H1 (cell line): ENCODE measurements around the gene COA1. TPM values are rescaled to one million over a fixed set of nuclear protein-coding genes. Genes with fewer than 3 reads are reported as not detected.

Source experiments
- CTCF ChIA-PET: fragments of 300-600 bp; sonication (Branson Sonifier 250); formaldehyde crosslinking; loops from one replicate; lab custom pipeline; 2021; ENCODE audit not compliant: partially characterized antibody; lab: Charles Lee
- POLR2A ChIA-PET: fragments of 300-600 bp; sonication (Branson Sonifier 250); formaldehyde crosslinking; loops from one replicate; lab custom pipeline; 2021; ENCODE audit warnings: inconsistent platforms; ENCODE audit not compliant: partially characterized antibody; lab: Charles Lee
- DNase-seq, 2 experiments: peaks; one replicate each; pipeline versions ENCODE4 v3.0.0 to v3.0.0-alpha.2; 2010 to 2022; ENCODE audit warnings: low spot score in 2 of 2, low read depth in 1 of 2, mixed read lengths in 1 of 2
- FAIRE-seq: peaks from 2 replicates; lab custom pipeline; 2011; peaks lifted over from hg19 to GRCh38; lab: Jason Lieb, UNC
- H2AFZ ChIP-seq: 2 replicates; pipeline ENCODE4 v1.8.1; 2012; ENCODE audit warnings: low read length, inconsistent platforms
- H2AK5ac ChIP-seq: 2 replicates; pipeline ENCODE4 v1.6.1; 2013; ENCODE audit warnings: low read depth, low read length
- H2BK120ac ChIP-seq: replicated peaks from 2 replicates; pipeline ENCODE3; 2013; ENCODE audit warnings: low read depth, low read length, inconsistent platforms
- H2BK12ac ChIP-seq: 2 replicates; pipeline ENCODE4 v1.6.1; 2013; ENCODE audit warnings: low read depth, low read length
- H2BK15ac ChIP-seq: 2 replicates; pipeline ENCODE4 v1.6.1; 2013; ENCODE audit warnings: low read length
- H2BK20ac ChIP-seq: 2 replicates; pipeline ENCODE4 v1.6.1; 2013; ENCODE audit warnings: low read length
- H2BK5ac ChIP-seq: 2 replicates; pipeline ENCODE4 v1.6.1; 2013; ENCODE audit warnings: low read depth, low read length
- H3K14ac ChIP-seq: 2 replicates; pipeline ENCODE4 v1.6.1; 2013; ENCODE audit warnings: inconsistent platforms; ENCODE audit not compliant: insufficient read length
- H3K18ac ChIP-seq: 2 replicates; pipeline ENCODE4 v1.6.1; 2013; ENCODE audit warnings: low read length; ENCODE audit errors: extremely low read depth
- H3K23ac ChIP-seq: 2 replicates; pipeline ENCODE4 v1.6.1; 2013; ENCODE audit warnings: inconsistent platforms; ENCODE audit not compliant: insufficient read length
- H3K23me2 ChIP-seq: 2 replicates; pipeline ENCODE4 v1.6.1; 2013; ENCODE audit warnings: low read depth, low read length
- H3K27ac ChIP-seq: 2 replicates; pipeline ENCODE4 v1.6.1; 2011; ENCODE audit warnings: low read depth, low read length, inconsistent platforms
- H3K27me3 ChIP-seq, 4 experiments: replicated peaks in 1 of 4; 1 replicate in 1 of 4; 2 replicates in 3 of 4; pipeline versions ENCODE4 v1.6.1 to v1.8.1; 2011 to 2013; ENCODE audit warnings: low read length in 3 of 4, mild to moderate bottlenecking in 3 of 4, inconsistent platforms in 2 of 4, mixed read lengths in 2 of 4, moderate library complexity in 1 of 4; ENCODE audit not compliant: control insufficient read depth in 3 of 4, insufficient read depth in 3 of 4; ENCODE audit errors: extremely low read depth in 1 of 4
- H3K36me3 ChIP-seq, 4 experiments: 2 replicates each; pipeline versions ENCODE4 v1.6.1 to v1.8.1; 2011 to 2013; ENCODE audit warnings: mild to moderate bottlenecking in 4 of 4, low read length in 3 of 4, moderate library complexity in 2 of 4, control low read depth in 1 of 4, inconsistent platforms in 1 of 4; ENCODE audit not compliant: insufficient read depth in 4 of 4, control insufficient read depth in 2 of 4
- H3K4ac ChIP-seq: replicated peaks from 2 replicates; pipeline ENCODE3; 2013; ENCODE audit warnings: low read length, low read depth, mixed read lengths, inconsistent platforms; ENCODE audit not compliant: insufficient read length
- H3K4me1 ChIP-seq, 4 experiments: replicated peaks in 1 of 4; 1 replicate in 1 of 4; 2 replicates in 3 of 4; pipeline versions ENCODE4 v1.6.1 to v1.8.1; 2011 to 2013; ENCODE audit warnings: low read length in 3 of 4, inconsistent platforms in 2 of 4, mixed read lengths in 1 of 4; ENCODE audit not compliant: insufficient read depth in 4 of 4, control insufficient read depth in 3 of 4
- H3K4me2 ChIP-seq, 2 experiments: 2 replicates each; pipeline versions ENCODE4 v1.6.1 to v1.8.1; 2011 to 2013; ENCODE audit warnings: low read depth in 2 of 2, low read length in 2 of 2, control low read depth in 1 of 2, inconsistent platforms in 1 of 2, mild to moderate bottlenecking in 1 of 2; ENCODE audit not compliant: insufficient read depth in 1 of 2
- H3K4me3 ChIP-seq, 4 experiments: fragments of 200-600, 300-600 bp in 1 of 4; sonication (generic), shearing (Covaris generic), sonication (Bioruptor Twin) in 1 of 4; 2 replicates each; pipeline versions ENCODE4 v1.5.1 to v1.8.1; 2011 to 2016; ENCODE audit warnings: low read length in 4 of 4, low read depth in 3 of 4, control low read depth in 2 of 4, inconsistent platforms in 2 of 4, mild to moderate bottlenecking in 2 of 4, mixed read lengths in 1 of 4, moderate library complexity in 1 of 4; ENCODE audit not compliant: insufficient read depth in 2 of 4; ENCODE audit errors: extremely low read depth in 1 of 4
- H3K56ac ChIP-seq: replicated peaks from 2 replicates; pipeline ENCODE3; 2013; ENCODE audit warnings: low read depth, mild to moderate bottlenecking, mixed read lengths, low read length, inconsistent platforms; ENCODE audit not compliant: insufficient read length
- H3K79me1 ChIP-seq: 2 replicates; pipeline ENCODE4 v1.6.1; 2013; ENCODE audit warnings: low read depth, low read length, control low read depth
- H3K79me2 ChIP-seq, 2 experiments: 2 replicates each; pipeline versions ENCODE4 v1.6.1 to v1.8.1; 2012 to 2013; ENCODE audit warnings: low read length in 2 of 2, mild to moderate bottlenecking in 2 of 2, inconsistent platforms in 1 of 2; ENCODE audit not compliant: insufficient read depth in 2 of 2, control insufficient read depth in 1 of 2
- H3K9ac ChIP-seq, 4 experiments: replicated peaks in 1 of 4; 1 replicate in 1 of 4; 2 replicates in 3 of 4; pipeline versions ENCODE4 v1.6.1 to v1.8.1; 2011 to 2013; ENCODE audit warnings: low read depth in 3 of 4, low read length in 3 of 4, control low read depth in 2 of 4, mild to moderate bottlenecking in 2 of 4, moderate library complexity in 2 of 4, inconsistent platforms in 1 of 4; ENCODE audit errors: extremely low read depth in 1 of 4
- H3K9me3 ChIP-seq, 2 experiments: 2 replicates each; pipeline versions ENCODE4 v1.6.1 to v1.8.1; 2012 to 2013; ENCODE audit warnings: mild to moderate bottlenecking in 2 of 2, moderate library complexity in 2 of 2, control low read depth in 1 of 2, inconsistent platforms in 1 of 2, low read depth in 1 of 2, low read length in 1 of 2, mixed read lengths in 1 of 2; ENCODE audit not compliant: insufficient read depth in 2 of 2
- H4K20me1 ChIP-seq, 2 experiments: replicated peaks in 1 of 2; 2 replicates each; pipeline versions ENCODE3 to v1.8.1; 2011 to 2013; ENCODE audit warnings: inconsistent platforms in 2 of 2, low read length in 2 of 2, mild to moderate bottlenecking in 1 of 2; ENCODE audit not compliant: insufficient read depth in 2 of 2, control insufficient read depth in 1 of 2
- H4K5ac ChIP-seq: 2 replicates; pipeline ENCODE4 v1.6.1; 2013; ENCODE audit warnings: low read length, low read depth, mixed read lengths, inconsistent platforms; ENCODE audit not compliant: insufficient read length
- H4K8ac ChIP-seq: 2 replicates; pipeline ENCODE4 v1.8.0; 2013; ENCODE audit warnings: mild to moderate bottlenecking, moderate library complexity, low read length, inconsistent platforms; ENCODE audit not compliant: insufficient read depth; ENCODE audit errors: extremely low read depth
- H4K91ac ChIP-seq: replicated peaks from 2 replicates; pipeline ENCODE3; 2013; ENCODE audit warnings: low read length, mixed read lengths, inconsistent platforms; ENCODE audit not compliant: insufficient read length
- BACH1 ChIP-seq: IDR thresholded peaks from 2 replicates; pipeline ENCODE4 v1.6.1; 2012; ENCODE audit warnings: low read length, improper control_type of control experiment
- CBX5 ChIP-seq: fragments of 300-800, 300-1000 bp; sonication (generic); IDR thresholded peaks from 2 replicates; pipeline ENCODE4 v1.7.1; 2016; ENCODE audit warnings: antibody characterized with exemption, low read length, low read depth
- EGR1 ChIP-seq: IDR thresholded peaks from 2 replicates; pipeline ENCODE4 v1.6.1; 2011; ENCODE audit warnings: low read depth, low read length, borderline replicate concordance
- JUND ChIP-seq: IDR thresholded peaks from 2 replicates; pipeline ENCODE4 v1.6.1; 2011; ENCODE audit warnings: mild to moderate bottlenecking, improper control_type of control experiment, low read length
- SIN3A ChIP-seq, 2 experiments: IDR thresholded peaks in 1 of 2; conservative IDR thresholded peaks in 1 of 2; 2 replicates each; pipeline ENCODE4 v1.6.1; 2011 to 2012; ENCODE audit warnings: low read length in 2 of 2, improper control_type of control experiment in 1 of 2, low read depth in 1 of 2, mild to moderate bottlenecking in 1 of 2
- SIX5 ChIP-seq: IDR thresholded peaks from 2 replicates; pipeline ENCODE4 v1.6.1; 2011; ENCODE audit warnings: mild to moderate bottlenecking, low read depth, low read length
- SP1 ChIP-seq: IDR thresholded peaks from 2 replicates; pipeline ENCODE4 v1.6.1; 2011; ENCODE audit warnings: low read depth, low read length
- SUZ12 ChIP-seq: fragments of 200-600 bp; sonication (generic); IDR thresholded peaks from 2 replicates; pipeline ENCODE4 v1.6.1; 2012; ENCODE audit warnings: mild to moderate bottlenecking, inconsistent platforms, low read length, moderate library complexity, mixed read lengths
- TAF1 ChIP-seq: IDR thresholded peaks from 2 replicates; pipeline ENCODE4 v1.6.1; 2011; ENCODE audit warnings: mild to moderate bottlenecking, low read depth, low read length
- TBP ChIP-seq: IDR thresholded peaks from 2 replicates; pipeline ENCODE4 v1.6.1; 2011; ENCODE audit warnings: low read depth, low read length, improper control_type of control experiment
- TEAD4 ChIP-seq: IDR thresholded peaks from 2 replicates; pipeline ENCODE4 v1.6.1; 2012; ENCODE audit warnings: low read depth, low read length, inconsistent platforms, mixed read lengths
- ZNF274 ChIP-seq: IDR thresholded peaks from 2 replicates; pipeline ENCODE4 v1.7.0; 2012; ENCODE audit warnings: low read length, borderline replicate concordance; ENCODE audit errors: extremely low read depth
- WGBS, 2 experiments: shearing (Covaris generic) in 1 of 2; methylation state at CpG; one replicate each; pipeline versions ENCODE4 v1.1.6 to v1.1.7; 2013 to 2015; ENCODE audit warnings: low lambda C conversion rate in 2 of 2, mixed read lengths in 2 of 2, inconsistent platforms in 1 of 2, low coverage in 1 of 2, missing lambda C conversion rate in 1 of 2; ENCODE audit not compliant: insufficient replicate concordance in 2 of 2, insufficient coverage in 1 of 2, insufficient read length in 1 of 2; ENCODE audit errors: extremely low coverage in 1 of 2, missing lambda C conversion rate in 1 of 2; 5-methylcytosine and 5-hydroxymethylcytosine counted together
- polyA plus RNA-seq, 7 experiments: library from polyadenylated mRNA; depleted of rRNA in 3 of 7; stranded (reverse) in 5 of 7; unstranded in 2 of 7; fragments of >200 nt in 5 of 7; fragments of 200-250 nt in 2 of 7; gene quantifications; 1 replicate in 5 of 7; 2 replicates in 1 of 7; 4 replicates in 1 of 7; pipeline versions ENCODE4 v1.2.1 to v1.2.3, GENCODE V29; 2011 to 2013; ENCODE audit warnings: missing spikeins in 2 of 7, mixed read lengths in 2 of 7
- total RNA-seq: library from RNA; stranded (reverse); fragmentation: NEBNext Ultra II Directional; extraction: Animal tissue kit (Norgen Biotek cat#: 25700); gene quantifications from 2 replicates; pipeline ENCODE4 v1.2.1, GENCODE V29; 2021

COA1 gene
- total and polyA plus RNA-seq, 2 of the 8 experiments (the other 6 are each of a cell fraction or from before 2014, with no cell fraction given) = 98.6 to 143 TPM

GRCh38 chr7:43750016-43750887, 20.9 kb upstream of the COA1 start:
- Histone ChIP-seq H3K56ac (no peak overlapping the region), H2BK120ac (no peak overlapping the region), H2AK5ac (no peak overlapping the region), H3K9me3 (no peaks in the 10 kb centered on the region), H3K18ac (peak overlapping the region; percentile 32; the same call in 1 of the 2 replicates), H2BK5ac (no peak overlapping the region), H3K79me1 (no peaks in the 10 kb centered on the region), H3K4ac (no peak overlapping the region), H3K4me2 (no peak overlapping the region), H2BK15ac (0 out of 2 replicates have a peak overlapping the region, but pooled peaks have one; percentile 61), H3K4me3 (no peak overlapping the region), H3K36me3 (no peaks in the 10 kb centered on the region), H3K14ac (no peak overlapping the region), H3K23ac (no peak overlapping the region), H3K9ac (no peak overlapping the region), H4K5ac (no peak overlapping the region), H3K79me2 (no peaks in the 10 kb centered on the region), H2BK12ac (no peak overlapping the region)
- POLR2A ChIA-PET = interaction anchor here (0.6 to 2.1 kb wide), 3 partner anchors 8 to 21 kb away, joined by 4 to 8 read pairs (median 4); partner anchors contain the start of gene COA1
- CTCF ChIA-PET = interaction anchor here (0.7 to 1.7 kb wide), 4 partner anchors 11 to 210 kb away, joined by 3 to 8 read pairs (median 5); partner anchors contain the start of gene STK17A
- no peak for FAIRE-seq
- TF ChIP-seq SIN3A (conservative IDR thresholded peaks at IDR 0.05 in 1 of 2, IDR thresholded peaks at IDR 0.05 in 1 of 2; ENCODE audit: low read depth in 1 of 2, low read length in 2 of 2) (no peak), SP1 (no peak), SIX5 (no peak), CBX5 (no peak), EGR1 (no peak), JUND (no peak), SUZ12 (no peak), ZNF274 (no peak), BACH1 (no peak), TBP (no peak), TAF1 (no peak), TEAD4 (no peak)
- TF ChIP-seq, all 59 proteins: peak for 0
- no peak overlapping the region for H3K27ac ChIP-seq
- peak overlapping the region; percentile 80 for H4K8ac ChIP-seq
- WGBS, 2 experiments = 81% methylated on average over 13 of the region's 14 CpGs; no CpG with 5 or more reads in 1 of the 2 experiments
- peak in 1 of 2 experiments; percentile 54 for DNase-seq
- H3K4me1 ChIP-seq = peaks cover 0 to 3% (median under 1%) of the 10 kb centered on the region in 4 experiments; a peak in 4 of 7 replicates
- no peak overlapping the region for H2BK20ac ChIP-seq
- peak overlapping the region; percentile 47 for H2AFZ ChIP-seq
- no peaks in the 10 kb centered on the region for H4K20me1 ChIP-seq
- H3K23me2 ChIP-seq = no peaks in the 10 kb centered on the region
- H3K27me3 ChIP-seq = no peaks in the 10 kb centered on the region
- H4K91ac ChIP-seq = peak overlapping the region; percentile 55
